GM18907 (cell line): ENCODE data around the gene EGLN1.

Source experiments
- ATAC-seq: cut with Tn5 transposase; IDR thresholded peaks from one replicate; pipeline ENCODE4 v1.9.1; 2021; ENCODE audit warnings: mild to moderate bottlenecking, moderate library complexity; ENCODE audit not compliant: unreplicated experiment

The EGLN1 gene

DNA sequence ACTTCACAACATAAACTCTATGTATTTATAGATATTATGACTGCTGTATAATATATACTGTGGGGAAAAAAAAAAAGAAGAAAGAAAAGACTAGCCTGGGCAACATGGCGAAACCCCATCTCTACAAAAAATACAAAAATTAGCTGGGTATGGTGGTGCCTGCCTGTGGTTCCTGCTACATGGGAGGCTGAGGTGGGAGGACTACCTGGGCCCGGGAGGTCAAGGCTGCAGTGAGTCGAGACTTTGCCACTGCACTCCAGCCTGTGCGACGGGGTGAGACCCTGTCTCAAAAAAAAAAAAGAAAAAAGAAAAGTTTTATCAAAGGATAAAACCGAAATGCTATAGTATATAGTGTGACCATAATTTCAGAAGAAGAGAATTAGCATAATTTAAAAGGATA lies 87.1 kb downstream of the EGLN1 start:
- ATAC-seq, result no peak

DNA sequence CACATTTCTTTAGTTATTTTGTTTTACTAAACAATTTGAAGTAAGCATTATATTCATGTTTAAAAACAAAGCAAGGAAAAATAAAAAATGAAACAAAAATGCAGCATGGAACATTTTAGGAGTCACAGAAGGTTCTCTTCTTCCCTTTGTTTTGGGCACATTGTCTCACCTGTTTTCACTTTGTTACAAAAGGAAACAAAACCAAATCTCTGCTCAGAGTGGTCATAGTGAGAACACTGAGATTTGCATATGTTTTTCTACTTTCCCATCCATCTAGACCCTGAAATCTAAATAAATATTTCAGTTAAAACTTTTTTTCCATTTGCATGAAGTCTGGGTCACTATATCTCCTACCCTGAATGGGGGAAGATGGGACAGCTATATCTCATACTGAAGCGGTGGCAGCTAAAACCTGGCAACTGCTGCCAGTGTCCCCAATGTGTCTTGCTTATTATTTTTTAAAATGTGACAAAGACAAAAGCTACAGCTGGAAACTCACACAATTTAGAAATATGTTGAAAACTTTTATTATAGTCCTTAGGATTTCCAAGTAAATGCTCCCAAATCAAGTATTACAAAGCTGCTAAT lies 87.9 kb downstream of the EGLN1 start:
- peak; percentile 26 for ATAC-seq

- ATAC-seq, result no peak
Observed at GRCh38 chr1:231332761-231333160, 89.3 kb downstream of the EGLN1 start.

GRCh38 chr1:231329483-231329882 lies 92.6 kb downstream of the EGLN1 start:
- no peak for ATAC-seq

GRCh38 chr1:231327617-231328016 lies 94.5 kb downstream of the EGLN1 start:
- ATAC-seq, result no peak

GRCh38 chr1:231326248-231326647 lies 95.8 kb downstream of the EGLN1 start:
- no peak for ATAC-seq

DNA sequence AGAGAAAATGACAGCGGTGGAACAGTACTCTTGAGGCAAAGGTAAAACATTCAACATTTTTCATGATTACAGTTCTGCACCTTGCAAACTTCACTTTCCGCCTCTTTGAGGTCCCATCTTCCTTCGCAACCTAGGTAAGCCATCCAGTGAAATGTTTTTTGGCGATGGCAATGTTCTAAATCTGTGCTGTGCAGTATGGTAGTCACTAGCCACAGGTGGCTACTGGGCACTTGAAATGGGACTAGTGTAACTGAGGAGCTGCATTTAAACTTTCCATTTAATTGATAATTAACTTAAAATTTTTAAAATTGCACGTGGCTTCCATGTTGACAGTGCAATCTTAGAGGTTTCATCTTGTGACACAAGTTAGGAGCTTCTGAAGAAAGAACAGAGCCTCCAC lies 97.4 kb downstream of the EGLN1 start:
- no peak for ATAC-seq

- no peak for ATAC-seq
Observed at GRCh38 chr1:231322880-231323530, 99.1 kb downstream of the EGLN1 start.

- no peak for ATAC-seq
Observed at GRCh38 chr1:231319080-231319479, 103.0 kb downstream of the EGLN1 start.

DNA sequence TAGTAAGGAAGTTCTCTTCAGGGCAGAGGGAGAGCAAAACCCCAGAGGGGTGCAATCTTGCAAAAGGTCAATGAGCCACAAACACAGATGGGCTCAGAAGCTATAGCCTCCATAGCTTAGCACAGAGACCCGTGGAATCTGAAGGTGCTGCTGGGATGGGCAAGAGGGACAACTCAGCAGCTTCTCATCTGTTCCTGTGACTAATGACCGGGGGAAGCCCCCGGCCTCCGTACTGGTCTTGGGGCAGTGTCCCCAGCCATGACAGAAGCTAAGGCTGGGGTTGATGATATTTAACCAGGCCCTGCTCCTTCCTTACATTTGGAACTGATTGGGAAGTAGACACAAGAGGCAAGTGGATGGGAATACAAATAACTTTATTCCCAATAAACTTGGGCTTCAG lies 103.5 kb downstream of the EGLN1 start:
- no peak for ATAC-seq

DNA sequence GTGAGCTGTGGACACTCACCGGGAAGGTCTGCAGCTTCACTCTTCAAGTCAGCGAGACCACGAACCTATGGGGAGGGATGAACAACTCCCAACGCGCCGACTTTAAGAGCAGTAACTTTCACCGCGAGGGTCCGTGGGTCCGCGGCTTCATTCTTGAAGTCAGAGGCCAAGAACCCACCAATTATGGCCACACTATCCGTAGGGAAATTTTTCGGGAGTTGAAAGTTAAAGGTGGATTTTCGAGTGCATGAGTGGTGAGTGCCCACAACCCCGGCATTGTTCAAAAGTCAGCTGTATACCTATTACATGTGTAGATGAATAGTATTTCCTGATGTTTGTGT lies 104.1 kb downstream of the EGLN1 start:
- ATAC-seq, result no peak

GRCh38 chr1:231317306-231318014 lies 104.6 kb downstream of the EGLN1 start:
- ATAC-seq, result no peak

GRCh38 chr1:231315887-231316286 lies 106.2 kb downstream of the EGLN1 start:
- ATAC-seq, result peak; percentile 77
